HG02970 (cell line): ENCODE measurements around the gene FAM222B.
"Not testable (repeated sequence)": the region's sequence is repeated elsewhere in the genome, so short reads cannot be mapped to it uniquely, and the experiment has no call there.

Experiments used
- ATAC-seq: cut with Tn5 transposase; IDR thresholded peaks from one replicate; pipeline ENCODE4 v1.9.1; 2021; ENCODE audit warnings: mild to moderate bottlenecking, moderate library complexity, moderate number of reproducible peaks; ENCODE audit not compliant: unreplicated experiment, low FRiP score

FAM222B gene

GRCh38 chr17:28871056-28871579 is 28.5 kb upstream of the FAM222B start:
- no peak for ATAC-seq

- no peak for ATAC-seq
Measured at GRCh38 chr17:28867276-28867675, 24.7 kb upstream of the FAM222B start.

- no peak for ATAC-seq
Measured at GRCh38 chr17:28865946-28866752, 23.6 kb upstream of the FAM222B start.

GRCh38 chr17:28864991-28865849 is 22.6 kb upstream of the FAM222B start:
- ATAC-seq, result no peak

GRCh38 chr17:28863953-28864352 is 21.4 kb upstream of the FAM222B start:
- ATAC-seq, result no peak

- no peak for ATAC-seq
Measured at GRCh38 chr17:28862561-28862960, 20.0 kb upstream of the FAM222B start.

GRCh38 chr17:28861393-28862203 is 19.0 kb upstream of the FAM222B start:
- no peak for ATAC-seq

GRCh38 chr17:28860363-28860808 is 17.8 kb upstream of the FAM222B start:
- no peak for ATAC-seq

- no peak for ATAC-seq
Measured at GRCh38 chr17:28858801-28859355, 16.3 kb upstream of the FAM222B start.

- no peak for ATAC-seq
Measured at GRCh38 chr17:28857905-28858800, 15.6 kb upstream of the FAM222B start.

- ATAC-seq, result no peak
Measured at GRCh38 chr17:28856028-28856574, 13.5 kb upstream of the FAM222B start.

GRCh38 chr17:28855336-28855679 is 12.7 kb upstream of the FAM222B start:
- ATAC-seq, result no peak

GRCh38 chr17:28854457-28855335 is 12.1 kb upstream of the FAM222B start, which contains the start of gene ERAL1:
TSS of gene ERAL1 (plus strand) at chr17:28855016. CDS start at chr17:28855035, 19 bp downstream.
- ATAC-seq, result peak; percentile 87

GRCh38 chr17:28853295-28853694 is 10.7 kb upstream of the FAM222B start:
- ATAC-seq, result no peak

- no peak for ATAC-seq
Measured at GRCh38 chr17:28849281-28849680, 6.7 kb upstream of the FAM222B start.

GRCh38 chr17:28848667-28849066 is 6.1 kb upstream of the FAM222B start:
- ATAC-seq, result not testable (repeated sequence)

GRCh38 chr17:28846699-28847098 is 4.1 kb upstream of the FAM222B start:
- ATAC-seq, result not testable (repeated sequence)

GRCh38 chr17:28846231-28846630 is 3.6 kb upstream of the FAM222B start:
- no peak for ATAC-seq
